ENCODE data around the gene AKR1D1.

GRCh38 chr7:138125119-138125518 is 48.9 kb downstream of the AKR1D1 start:
- TF ChIP-seq, protein P1, sequence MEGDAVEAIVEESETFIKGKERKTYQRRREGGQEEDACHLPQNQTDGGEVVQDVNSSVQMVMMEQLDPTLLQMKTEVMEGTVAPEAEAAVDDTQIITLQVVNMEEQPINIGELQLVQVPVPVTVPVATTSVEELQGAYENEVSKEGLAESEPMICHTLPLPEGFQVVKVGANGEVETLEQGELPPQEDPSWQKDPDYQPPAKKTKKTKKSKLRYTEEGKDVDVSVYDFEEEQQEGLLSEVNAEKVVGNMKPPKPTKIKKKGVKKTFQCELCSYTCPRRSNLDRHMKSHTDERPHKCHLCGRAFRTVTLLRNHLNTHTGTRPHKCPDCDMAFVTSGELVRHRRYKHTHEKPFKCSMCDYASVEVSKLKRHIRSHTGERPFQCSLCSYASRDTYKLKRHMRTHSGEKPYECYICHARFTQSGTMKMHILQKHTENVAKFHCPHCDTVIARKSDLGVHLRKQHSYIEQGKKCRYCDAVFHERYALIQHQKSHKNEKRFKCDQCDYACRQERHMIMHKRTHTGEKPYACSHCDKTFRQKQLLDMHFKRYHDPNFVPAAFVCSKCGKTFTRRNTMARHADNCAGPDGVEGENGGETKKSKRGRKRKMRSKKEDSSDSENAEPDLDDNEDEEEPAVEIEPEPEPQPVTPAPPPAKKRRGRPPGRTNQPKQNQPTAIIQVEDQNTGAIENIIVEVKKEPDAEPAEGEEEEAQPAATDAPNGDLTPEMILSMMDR (conservative IDR thresholded peaks at IDR 0.05 in 1 of 2, IDR thresholded peaks at IDR 0.05 in 1 of 2; ENCODE audit: extremely low read depth in 1 of 2, insufficient read depth in 1 of 2, low read depth in 1 of 2, low read length in 2 of 2): no peak
- TF ChIP-seq EZH2 (IDR thresholded peaks at IDR 0.05; ENCODE audit: borderline replicate concordance, low read length): no peak

All from mammary epithelial cell (primary cell).